Activated T-helper 1 cell treated with Interleukin-2 at 50 U/mL for 16 hours (primary cell): ENCODE measurements around the gene VTI1B.

Source experiments
- DNase-seq: peaks from one replicate; pipeline ENCODE4 v3.0.0-alpha.2; 2020; ENCODE audit warnings: low read depth

Gene VTI1B

DNA sequence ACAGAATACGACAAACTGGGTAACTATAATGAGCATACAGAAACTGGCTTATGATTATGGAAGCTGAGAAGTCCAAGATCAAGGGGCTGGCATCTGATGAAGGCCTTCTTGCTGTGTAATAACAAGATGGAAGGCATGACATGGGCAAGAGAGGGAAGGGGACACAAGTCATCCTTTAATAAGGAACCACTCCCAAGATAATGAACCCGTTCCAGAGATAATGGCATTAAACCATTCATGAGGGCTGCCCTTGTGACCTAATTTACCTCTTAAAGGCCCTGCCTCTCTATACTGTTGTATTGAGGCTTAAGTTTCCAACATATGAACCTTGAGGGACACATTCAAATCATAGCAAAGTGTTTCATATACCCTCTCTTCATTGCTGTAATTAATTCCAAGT is 4.6 kb upstream of the VTI1B start:
- no peak for DNase-seq

DNA sequence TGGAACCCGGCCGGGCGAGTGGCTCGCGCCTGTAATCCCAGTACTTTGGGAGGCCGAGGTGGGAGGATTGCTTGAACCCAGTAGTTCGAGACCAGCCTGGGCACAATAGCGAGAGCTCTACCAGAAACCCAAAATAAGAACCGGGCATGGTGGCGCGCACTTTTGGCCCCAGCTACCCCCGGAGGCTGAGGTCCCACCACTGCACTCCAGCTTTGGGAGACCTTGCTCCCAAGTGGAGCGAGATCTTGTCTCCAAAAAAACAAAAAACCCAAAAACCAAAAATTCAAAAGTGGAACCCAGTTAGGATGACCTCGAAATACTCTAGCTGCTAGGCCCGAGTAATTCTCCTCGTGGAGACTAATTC is 769 bp upstream of the VTI1B start:
- no peak for DNase-seq

DNA sequence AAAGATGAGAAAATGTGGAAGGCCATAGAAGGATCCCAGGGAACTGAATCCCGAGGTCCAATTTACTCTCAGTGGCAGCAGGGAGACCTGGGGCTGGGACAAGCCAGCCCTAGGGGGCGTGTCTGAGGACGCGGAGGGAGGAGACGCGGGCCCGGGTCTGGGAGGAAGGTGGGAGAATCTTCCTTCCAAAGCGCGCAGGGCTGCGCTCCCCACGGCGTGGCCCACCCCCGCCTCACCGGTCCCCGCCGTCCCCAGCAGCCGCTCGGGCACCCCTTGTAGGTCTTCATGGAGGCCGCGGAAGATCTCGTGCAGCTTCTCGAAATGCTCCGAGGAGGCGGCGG is 323 bp downstream of the VTI1B start:
- peak; percentile 27 for DNase-seq

DNA sequence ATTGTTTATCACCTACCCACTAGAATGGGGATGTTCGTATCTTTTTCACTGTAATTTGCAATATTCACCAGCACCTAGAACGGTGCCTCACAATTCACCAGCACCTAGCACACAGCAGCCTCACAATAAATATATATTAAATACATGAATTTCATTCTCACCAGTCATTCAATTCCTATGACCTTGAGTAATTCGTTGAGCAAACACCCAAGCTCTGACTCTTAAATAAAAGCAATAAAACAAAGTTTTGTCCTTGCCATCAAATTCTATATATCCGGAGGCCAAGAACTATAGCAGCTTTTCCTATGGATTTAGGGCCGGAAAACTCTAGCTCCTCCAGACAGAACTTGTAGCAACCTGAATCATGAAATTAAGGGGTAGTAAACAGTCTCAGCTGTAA is 981 bp downstream of the VTI1B start:
- no peak for DNase-seq

DNA sequence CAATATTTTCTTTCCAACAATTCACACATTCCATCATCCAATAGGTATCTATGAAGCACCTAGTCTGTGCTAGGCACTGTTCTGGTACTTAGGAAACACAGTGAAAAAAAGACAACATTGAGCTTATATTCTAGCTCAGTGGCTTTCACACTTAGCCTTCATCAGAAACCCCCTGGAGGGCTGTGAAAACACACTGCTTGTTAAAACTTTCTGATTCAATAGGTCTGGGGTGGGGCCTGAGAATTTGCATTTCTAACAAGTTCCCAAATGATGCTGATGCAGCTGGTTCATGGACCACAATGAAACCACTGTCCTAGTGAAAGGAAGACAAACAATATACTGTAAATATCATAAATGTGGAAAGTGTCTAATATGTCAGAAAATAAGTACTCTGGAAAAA is 5.9 kb downstream of the VTI1B start:
- DNase-seq, result no peak

DNA sequence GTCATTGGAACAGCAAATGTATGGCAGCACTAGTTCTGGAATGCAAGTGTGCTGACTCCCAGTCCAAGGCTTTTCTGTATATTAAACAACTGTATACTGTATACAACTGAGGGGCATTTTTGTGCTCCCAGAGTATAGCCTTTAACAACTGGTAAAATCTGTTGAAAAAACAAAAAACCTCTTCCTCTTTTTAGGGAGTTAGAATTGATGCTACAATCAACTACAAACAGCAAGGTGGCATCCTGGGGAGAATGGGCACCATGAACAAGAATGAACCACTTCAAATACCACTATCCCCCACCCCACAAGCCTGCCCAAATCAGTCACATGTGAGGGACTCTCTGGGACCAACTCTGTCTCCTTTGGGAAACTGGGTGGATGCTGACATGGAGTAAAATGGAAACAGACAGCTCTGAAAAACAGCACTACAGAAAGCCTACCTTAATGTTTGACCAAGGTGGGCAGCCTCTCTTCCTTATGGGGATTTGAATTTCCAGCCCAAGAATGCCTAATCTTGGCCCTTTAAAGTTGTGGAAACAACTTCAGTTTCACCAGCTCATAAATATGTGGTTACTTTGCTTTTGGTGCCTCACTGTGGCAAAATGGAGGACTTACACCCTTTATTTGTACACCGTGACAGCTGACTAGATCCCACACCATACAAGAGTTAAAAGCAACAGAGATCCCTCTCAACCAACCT is 7.5 kb downstream of the VTI1B start:
- no peak for DNase-seq

DNA sequence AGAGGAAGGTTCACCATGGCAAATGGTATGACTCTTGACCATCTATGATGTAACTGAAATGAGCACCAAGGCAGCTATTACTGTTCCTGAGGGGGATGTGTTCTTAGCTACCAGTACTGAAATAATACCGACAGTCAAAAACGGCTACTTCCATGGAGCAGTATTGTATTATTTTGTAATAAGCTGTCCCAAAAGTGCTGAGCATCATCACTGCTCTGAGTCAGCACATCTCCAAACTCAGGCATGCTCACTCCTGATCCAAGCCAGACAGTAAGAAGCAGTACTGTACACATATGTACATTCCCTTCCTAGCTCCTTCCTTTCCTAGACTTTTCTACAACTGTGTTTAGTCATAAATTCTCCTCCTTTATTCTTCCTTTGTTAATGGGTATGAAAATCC is 8.6 kb downstream of the VTI1B start:
- DNase-seq, result no peak

DNA sequence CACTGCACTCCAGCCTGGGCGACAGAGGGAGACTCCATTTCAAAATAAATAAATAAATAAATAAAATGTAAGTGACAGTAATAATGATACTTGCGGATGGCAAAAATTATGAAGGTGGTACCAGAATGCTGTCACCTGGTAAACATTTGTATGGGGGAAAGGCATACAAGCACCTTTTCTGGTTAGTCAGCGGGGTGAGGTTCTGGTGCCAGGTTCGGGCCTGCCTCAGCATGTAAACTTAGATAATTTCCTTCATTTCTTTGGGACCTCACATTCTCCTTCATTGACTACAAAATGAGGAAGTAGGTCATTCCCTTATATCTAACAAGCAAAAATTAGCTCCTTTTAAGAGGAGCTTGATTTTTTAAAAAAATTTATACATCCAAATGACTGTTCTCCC is 10.8 kb downstream of the VTI1B start:
- no peak for DNase-seq

DNA sequence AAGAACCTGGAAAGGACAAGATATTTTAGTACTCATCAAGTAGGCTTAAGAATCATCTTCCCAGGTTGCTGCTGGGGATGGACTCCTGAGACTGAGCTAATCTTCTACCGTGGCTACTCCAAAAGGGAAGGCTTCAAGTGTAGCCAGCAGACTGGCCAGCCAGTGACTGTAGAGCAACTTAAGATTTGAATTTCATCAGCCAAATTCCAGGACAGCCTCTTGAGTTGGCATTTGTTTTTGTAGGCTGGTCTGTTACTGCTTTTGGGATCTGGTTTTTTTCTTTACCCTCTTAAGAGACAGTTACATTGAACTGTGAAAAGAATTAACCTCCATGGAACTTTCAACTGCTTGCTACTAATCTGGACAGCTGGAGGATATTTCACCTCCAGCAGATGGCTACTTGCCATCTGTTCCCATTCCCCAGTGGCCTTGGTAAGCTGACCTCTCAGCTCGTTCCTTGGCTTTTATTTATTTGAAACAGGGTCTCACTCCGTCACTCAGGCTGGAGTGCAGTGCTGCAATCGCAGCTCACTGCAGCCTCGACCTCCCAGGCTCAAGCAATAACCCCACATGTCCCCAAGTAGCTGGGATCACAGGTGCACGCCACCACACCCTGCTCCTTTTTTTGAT is 20.7 kb downstream of the VTI1B start:
- DNase-seq, result no peak

DNA sequence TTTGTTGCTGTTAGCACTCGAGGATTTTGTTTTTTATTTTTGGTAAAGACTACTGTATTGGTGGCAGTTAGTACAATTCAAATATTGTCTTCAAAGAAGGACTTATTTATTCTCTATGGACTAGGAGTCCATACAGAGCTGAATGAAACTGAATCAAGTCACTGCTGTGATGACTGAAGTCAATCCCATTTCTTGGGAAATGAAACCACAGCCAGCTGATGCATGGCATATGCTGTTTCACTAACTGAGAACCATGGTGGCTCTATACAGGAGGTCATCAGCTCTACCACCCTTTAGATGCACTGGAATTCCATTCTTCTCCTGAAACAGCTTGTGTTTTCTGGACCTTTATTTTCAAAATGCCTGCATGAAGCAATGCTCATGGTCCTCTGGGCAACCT is 22.2 kb downstream of the VTI1B start:
- DNase-seq, result no peak

DNA sequence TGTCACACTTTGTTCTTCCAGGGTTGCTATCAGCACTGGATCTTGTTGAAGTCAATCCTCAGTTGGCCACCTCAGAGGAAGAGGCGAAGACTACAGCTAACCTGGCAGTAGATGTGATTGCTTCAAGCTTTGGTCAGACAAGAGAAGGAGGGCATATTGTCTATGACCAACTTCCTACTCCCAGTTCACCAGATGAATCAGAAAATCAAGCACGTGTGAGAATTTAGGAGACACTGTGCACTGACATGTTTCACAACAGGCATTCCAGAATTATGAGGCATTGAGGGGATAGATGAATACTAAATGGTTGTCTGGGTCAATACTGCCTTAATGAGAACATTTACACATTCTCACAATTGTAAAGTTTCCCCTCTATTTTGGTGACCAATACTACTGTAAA is 23.7 kb downstream of the VTI1B start:
- DNase-seq, result no peak

DNA sequence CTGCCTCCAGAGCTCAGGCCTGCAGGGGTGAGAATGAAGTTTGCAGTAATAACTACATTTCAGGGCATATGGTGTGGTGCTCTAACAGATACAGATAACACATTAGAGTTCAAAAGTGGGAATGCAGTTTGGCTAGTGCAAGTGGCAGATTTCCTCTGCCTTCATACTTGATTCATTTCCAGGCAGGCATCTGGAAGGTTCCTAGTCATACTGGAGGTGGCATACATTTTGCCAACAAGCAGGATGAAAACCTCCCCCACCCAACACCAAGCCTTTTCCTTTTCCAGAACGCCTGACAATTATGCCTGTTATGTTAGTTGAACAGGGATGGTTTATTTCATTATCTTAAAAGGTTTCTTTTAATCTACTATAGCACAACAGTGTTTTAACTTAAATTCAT is 24.3 kb downstream of the VTI1B start:
- no peak for DNase-seq

DNA sequence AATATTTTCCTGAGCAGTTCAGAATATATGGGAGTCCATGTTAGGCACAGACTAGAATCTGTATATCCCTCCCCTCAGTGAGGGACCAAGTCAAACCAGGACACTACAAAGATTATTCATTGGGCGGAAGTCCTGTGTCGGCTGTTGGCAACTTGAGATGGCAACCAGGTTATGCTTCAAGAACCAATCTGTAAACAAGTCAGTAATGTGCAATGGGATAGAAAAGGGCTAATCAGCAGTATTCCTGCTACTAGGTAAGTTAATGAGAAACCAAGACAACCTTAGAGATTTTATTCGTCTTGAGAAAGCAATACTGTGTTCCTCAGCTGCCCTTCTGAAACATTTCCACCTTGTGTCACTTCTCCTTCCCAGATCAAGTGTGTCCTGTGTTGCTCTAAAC is 28.3 kb downstream of the VTI1B start:
- DNase-seq, result no peak

DNA sequence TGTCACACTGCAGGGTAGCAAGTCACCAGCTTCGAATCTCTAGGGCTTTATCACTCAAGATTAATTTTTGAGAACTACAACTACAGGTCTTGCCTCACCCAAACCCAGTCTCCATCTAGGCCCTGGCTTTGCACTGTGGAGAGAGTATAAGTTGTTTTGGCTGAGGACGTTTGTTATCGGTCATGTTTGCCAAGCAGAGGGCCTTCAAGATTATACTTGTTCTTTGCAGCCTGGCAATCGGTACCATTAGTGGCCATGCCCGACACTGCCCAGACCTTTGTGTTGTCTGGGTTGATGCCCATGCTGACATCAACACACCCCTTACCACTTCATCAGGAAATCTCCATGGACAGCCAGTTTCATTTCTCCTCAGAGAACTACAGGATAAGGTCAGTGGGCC is 29.0 kb downstream of the VTI1B start:
- DNase-seq, result no peak

DNA sequence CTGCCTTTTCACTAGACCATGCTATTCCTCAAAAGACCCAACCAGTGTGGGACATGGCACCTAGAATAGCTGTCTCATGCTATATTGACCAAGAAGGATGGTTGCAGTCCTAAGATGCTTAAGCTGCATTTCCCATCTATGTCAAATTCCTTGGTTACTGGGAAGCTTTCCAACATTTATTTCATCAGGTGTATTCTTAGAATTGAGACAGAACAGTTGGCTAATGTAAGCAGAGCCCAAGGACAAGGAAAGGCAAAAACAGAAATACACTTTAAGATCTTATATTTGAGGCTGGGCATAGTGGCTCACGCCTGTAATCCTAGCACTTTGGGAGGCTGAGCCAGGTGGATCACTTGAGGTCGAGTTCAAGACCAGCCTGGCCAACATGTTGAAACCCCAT is 30.0 kb downstream of the VTI1B start:
- no peak for DNase-seq

DNA sequence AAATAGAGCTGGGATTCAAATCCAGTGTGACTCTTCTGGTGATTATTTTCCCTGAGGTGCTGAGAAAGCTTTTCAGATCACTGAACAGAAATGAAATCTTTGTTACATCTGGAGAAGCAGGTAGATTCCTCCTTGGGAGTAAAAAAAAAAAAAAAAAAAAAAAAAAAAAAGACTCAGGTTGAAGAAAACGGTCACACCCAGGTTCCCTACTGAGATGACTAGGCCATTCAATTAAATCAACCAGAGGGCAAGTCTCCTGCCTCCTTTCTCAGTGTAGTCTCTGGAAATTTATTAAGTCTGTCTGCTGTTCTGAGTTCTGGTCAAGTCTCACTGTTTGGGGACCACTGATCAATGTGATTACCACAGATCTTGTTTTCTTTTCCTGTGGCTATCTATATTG is 30.7 kb downstream of the VTI1B start:
- DNase-seq, result no peak

DNA sequence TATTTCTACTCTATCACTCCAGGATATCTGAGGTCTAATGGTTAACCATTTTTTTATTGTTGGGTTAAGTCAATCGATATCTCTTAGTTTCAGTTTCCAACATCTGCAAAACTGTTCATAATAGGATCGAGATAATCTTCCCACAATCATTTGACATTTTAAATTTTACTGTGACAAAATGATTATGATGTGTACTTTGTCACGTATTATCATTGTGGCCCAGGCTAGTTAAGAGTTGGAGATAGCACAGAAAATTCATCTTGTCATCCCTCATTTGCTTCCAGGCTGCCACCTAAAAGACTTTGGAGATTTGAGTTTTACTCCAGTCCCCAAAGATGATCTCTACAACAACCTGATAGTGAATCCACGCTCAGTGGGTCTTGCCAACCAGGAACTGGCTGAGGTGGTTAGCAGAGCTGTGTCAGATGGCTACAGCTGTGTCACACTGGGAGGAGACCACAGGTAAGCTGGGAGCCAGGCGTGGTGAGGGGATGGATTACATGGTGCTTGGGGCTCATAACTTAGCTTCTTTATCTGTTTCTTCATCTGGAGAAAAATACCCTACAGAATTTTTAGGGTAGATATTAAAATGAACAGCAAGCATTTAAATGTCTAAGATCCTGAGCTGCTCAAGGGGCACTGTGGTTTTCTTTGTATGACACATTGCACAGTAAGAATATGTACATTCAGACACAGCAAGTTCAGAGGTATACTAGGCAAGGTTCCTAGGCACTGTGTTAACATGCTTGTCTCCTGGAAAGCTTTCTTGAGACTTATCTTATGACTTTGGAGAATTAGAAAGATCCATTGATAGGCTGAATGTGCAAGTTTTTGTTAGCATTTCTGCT is 32.3 kb downstream of the VTI1B start:
- no peak for DNase-seq

DNA sequence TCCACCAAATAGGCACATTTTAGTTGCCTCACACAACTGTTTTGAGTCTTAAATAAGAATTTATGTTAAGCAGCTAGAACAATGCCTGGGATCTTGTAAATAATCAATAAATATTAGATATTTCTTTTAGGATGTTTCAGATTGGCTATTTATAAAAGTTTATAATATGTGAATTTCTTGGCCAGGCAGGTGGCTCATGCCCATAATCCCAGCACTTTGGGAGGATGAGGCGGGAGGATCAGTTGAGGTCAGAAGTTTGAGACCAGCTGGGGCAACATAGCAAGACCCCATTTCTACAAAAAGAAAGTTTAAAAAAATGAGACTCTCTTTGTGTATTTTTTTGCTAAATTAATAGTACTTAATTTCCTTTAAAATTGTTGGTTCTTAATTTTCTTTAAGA is 33.0 kb downstream of the VTI1B start:
- no peak for DNase-seq

DNA sequence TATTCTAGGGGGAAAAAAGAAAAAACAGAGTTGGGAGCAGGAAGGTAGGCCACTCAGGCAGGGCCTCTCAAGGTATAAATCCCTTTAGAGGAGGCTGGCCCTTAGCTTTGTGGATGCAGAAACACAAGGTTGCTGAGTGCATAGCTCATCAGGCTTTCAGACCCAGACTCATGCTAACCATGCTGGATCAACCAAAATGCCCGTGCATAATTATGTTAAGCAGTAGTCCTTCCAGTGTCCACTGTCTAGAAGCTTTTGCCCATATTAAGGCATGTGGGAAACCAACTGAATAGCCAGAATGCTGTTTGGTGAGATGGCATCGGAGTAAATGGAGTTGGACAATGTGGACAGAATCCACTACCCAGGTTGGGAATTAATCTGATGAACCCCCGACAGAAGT is 35.8 kb downstream of the VTI1B start:
- no peak for DNase-seq

DNA sequence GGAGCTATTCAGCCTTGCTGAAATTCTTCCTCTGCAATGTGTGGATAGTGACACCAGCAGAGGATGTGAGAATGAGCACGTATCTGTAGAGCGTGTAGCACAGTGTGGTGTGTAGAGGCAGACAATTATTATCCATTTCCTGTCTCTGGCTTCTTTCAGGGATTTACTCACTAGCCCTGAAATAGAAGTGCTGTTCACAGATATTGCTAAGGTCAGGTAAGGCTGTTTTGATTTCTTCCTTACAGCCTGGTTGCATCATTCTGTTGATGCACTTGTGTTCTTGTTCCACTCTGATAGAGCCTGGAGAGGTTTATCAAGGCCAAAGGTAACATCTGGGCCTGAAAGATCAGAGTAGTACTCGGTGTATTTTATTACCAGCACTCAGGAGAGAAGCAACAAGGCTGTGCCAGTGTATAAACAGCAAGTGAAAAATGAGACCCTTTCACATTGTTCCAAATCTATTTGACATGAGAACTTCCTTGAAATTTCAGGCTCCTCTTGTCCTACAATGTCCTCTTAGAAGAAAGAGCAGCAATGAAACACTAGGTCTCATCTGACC is 38.0 kb downstream of the VTI1B start:
- no peak for DNase-seq

DNA sequence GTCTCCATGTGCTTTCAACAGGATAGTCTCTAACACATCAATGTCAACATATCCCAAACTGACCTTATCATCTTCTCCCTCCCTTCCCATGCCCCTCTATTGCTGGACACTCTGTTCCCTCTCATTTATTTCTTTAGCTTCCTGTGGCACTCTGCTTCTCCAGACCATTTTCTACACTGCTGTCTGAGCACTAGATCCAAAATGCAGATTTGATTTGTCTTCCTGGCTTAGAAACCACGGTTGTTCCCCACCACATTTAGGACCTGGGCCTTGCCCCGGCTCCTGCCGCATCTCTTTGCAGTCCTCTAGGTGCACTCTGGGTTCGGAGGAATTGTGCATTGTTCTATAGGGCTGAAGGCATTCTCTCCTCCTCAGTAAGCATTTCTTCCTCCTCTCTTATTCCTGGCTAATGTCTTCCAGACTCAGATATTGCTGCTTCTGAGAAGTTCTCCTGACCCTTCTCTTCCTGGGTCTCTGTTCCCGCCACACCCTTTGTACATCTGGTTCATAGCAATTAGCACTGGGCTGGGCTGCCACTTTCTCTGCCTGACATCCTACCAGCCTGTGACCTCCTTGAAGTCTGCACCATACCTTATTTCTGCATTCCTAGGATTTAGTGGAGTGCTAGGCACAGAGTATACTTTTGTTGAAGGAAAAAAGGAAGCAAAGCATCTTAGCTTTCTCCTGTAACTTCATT is 40.8 kb downstream of the VTI1B start:
- no peak for DNase-seq

DNA sequence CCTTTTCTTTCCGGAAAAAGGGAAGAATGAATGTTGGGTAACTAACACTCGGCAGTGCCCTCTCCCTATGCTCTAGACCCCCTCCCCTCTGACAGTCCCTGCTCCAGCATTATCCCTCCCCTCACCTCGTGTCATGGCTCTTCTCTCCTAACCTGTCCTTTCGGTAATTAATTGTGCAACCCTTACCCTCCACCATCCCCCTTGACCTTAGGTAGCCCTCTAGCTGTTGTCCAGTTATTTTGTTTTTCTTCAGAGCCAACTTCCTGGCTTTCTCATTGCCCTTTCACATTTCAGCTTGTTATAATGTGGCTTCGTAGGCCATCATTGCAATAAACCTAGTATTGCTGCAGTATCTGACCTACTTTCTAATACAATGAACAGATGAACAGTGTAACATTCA is 43.5 kb downstream of the VTI1B start:
- no peak for DNase-seq

DNA sequence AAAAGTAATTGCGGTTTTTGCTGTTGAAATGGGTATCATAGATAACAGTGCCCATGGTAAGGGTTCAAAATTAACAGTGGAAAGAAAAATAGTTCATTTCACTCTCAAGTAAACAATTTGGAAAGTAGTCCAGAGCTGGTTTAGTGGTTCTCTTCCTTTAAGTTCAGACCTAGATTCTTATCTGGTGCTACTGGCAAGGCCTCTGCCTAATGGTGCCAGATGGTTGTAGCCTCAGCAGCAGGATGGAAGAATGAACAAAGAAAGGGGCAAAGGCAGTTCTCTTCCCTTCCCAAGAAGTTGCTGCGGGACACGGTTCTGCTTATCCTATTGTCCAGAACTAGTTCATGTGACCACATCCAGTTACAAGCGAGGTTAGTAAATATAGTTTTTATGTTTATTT is 44.2 kb downstream of the VTI1B start:
- no peak for DNase-seq
